HG03025 (cell line): ENCODE data around the gene FRMD4A.
"Not testable (repeated sequence)": the region's sequence is repeated elsewhere in the genome, so short reads cannot be mapped to it uniquely, and the experiment has no call there.

ENCODE experiments used
- ATAC-seq: cut with Tn5 transposase; IDR thresholded peaks from one replicate; pipeline ENCODE4 v1.9.1; 2021; ENCODE audit warnings: mild to moderate bottlenecking, moderate library complexity; ENCODE audit not compliant: unreplicated experiment, low FRiP score

FRMD4A gene

DNA sequence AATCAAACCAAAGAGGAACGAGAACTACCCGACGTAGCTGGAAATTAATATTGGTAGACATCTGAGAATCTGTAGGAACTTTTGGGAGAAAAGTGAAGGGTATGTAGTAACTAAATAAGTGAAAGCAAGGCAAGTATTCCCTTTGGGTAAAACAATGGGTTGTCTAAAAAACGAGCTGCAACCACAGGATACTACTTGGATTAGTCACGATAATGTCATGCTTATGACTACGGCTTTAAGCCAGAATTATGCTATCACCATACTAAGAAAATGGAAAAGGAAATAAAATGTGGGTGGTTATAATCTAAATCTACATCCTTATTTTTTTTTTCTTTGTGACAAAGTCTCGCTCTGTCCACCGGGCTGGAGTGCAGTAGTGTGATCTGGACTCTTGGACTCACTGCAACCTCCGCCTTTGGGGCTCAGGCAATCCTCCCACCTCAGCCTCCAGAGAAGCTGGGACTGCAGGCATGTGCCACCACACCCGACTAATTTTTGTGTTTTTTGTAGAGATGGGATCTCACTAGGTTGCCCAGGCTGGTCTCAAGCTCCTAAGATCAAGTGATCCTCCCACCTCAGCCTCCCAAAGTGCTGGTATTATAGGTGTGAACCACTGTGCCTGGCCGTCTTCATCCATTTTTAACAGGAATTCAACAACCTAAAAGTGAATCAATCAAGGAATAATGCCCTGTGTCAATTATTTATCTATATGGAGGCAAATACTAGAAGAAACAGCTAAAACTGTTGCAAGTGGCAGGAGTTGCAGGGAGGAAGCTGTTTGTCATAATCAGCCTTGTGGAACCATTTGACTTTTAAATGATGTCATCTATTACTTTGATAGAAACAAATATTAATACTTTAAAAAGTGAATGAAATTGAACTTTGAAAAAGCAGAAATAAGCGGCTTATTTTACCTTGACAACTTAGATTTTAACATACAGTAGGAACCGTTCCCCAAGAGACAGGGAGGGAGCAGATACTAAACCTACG lies 554.6 kb downstream of the FRMD4A start:
- ATAC-seq = no peak

DNA sequence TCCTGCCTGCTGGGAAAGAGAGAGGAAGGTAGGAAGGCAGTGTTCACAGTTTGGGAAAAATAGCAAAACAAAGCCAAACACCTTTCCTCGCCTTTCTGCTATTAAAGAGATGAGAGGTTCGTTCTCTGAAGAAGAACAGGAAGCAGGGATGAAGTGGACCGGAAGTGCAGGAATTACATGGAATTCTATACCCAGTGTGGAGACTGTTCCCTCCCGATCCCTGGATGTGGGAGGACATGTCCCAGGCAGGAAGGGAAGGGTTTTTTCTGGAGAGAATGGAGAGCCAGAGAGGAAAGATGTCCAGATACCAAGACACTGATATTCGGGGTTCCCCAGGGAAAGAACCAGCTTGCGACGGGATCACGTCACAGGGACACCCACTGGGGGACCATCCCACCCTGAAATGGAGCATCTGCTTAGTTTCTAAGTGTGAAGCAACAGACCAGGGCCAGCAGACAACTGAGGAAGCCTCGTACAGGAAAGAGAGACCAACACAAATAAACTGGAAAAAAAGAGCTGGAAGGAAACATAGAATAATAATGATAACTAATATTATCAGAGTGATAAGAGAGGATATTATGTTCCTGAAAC lies 556.3 kb downstream of the FRMD4A start:
- no peak for ATAC-seq

DNA sequence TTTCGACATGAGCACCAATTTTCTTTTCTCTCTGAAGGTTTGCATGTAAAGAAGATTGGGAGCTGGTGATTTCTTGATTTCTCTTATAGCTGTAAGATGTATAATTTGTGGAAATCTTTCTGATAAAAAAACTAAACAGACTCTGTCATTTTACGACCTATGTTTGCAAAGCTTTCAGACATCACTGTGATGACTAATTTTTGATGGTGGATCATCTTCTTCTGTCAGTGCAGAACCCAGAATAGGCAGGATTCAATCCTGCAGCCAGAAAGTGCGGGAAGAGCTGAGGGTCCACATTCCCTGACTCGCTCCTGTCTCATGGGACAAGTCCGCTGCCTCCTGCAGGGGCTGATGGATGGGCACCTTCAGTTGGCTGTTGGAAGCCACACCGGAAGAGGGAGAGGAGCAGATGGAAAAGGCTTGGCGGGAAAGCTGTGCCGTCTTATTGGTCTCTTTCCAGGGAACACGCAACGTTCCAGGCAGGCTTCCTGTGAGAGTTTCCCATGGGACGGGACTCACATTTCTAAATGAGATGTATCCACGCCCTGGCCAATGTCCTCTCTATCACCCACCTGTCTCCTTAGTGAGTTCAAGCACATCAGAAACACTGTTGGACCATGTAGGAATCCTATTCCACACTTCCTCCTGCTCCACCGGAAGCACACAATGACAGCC lies 557.1 kb downstream of the FRMD4A start:
- ATAC-seq = no peak

DNA sequence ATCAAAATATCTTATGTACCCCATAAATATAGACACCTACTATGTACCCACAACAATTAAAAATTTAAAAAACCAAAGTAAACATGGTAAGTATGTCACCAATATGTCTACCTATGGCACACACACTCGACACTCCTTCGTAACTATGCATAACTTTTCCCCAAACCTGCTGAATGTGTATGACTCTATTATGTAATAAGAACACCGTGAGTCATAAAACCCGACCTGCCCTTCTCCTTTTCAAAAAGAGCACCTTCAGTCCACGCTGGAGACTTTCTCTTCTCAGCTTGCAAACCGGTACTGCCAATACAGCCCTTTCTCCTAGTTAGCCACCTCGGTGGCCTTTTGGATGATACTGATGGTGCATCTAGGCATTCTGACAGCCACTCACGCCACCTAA lies 557.7 kb downstream of the FRMD4A start:
- no peak for ATAC-seq

DNA sequence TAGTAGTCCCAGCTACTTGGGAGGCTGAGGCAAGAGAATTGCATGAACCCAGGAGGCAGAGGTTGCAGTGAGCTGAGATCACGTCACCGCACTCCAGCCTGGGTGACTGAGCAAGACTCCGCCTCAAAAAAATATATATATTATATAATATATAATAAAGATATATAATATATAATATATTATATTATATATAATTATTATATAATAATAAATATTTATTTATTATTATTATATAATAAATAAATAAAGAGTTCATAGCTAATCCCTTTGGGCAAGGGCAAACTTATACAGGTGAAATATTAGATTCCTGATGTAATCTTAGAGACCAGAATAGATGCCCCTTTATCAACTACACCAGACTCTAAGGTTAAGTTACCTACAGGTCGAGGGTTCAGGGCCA lies 558.7 kb downstream of the FRMD4A start:
- no peak for ATAC-seq

DNA sequence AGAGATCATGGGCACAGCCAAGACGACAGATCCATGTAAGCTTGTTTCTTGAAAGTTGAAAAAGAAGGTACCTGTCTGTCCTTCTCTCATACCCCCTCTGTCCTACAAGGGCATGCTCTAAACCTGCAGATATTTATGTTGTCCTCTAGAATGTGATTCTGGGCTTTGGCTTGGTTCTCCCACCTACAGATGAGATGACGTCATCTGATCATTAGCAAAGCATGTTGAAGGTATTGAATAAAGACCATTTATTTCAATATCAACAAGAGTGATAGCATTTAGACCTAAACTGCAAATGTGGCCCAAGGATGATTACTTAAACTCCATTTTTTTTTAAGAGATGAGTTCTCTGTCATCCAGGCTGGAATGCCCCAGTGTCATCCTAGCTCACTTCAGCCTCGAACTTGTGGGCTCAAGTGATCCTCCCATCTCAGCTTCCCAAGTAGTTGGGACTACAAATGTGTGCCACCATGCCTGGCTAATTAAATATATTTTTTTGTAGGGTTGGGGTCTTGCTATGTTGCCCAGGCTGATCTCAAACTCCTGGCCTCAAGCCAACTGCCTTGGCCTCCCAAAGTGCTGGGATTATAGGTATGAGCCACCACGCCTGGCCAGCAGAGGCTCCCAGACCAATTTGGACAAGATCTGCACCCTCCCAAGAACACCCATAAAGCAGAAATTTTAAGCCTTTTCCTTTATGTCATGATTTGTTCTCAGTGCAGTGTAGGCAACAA lies 559.8 kb downstream of the FRMD4A start:
- ATAC-seq = no peak

DNA sequence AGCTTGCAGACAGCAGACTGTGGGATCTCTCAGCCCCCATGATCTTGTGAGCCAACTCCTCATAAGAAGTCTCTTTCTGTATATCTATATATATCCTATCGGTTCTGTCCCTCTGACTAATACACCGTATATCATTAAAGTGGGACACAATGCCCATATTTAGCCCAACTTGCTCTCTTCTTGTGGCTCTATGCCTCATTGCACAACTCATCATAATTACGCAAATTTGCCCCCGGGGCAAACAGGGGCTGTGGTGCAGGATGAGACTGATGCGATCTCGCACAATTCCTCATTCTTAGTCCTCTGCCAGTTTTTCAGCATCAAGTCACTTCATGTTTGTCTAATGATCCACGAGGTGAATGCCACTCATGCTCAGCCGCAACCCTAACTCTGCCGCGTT lies 560.8 kb downstream of the FRMD4A start:
- ATAC-seq = no peak

DNA sequence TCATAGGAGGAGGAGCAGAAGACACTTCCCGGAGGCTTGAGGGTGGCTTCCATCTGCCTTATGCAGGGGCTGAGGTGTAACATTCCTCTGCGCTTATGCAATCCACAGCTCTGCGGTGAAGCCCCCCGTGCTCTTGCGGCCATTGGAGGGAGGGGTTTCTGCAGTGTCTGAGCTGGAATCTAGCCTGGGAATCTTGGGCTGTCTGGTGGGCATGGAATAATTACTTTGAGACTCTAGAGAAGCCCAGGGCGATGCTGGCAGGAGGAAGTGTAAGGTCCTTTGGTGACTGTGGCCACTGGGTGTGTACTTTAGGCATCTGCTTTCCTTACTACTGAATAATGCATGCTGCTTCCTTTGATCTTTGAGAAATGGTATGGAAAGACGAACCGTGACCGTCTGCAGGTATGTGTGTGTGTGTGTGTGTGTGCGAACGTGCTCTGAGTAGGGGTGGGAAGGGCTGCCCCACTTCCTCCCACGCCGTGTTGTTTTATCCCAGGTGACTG lies 563.0 kb downstream of the FRMD4A start:
- no peak for ATAC-seq

DNA sequence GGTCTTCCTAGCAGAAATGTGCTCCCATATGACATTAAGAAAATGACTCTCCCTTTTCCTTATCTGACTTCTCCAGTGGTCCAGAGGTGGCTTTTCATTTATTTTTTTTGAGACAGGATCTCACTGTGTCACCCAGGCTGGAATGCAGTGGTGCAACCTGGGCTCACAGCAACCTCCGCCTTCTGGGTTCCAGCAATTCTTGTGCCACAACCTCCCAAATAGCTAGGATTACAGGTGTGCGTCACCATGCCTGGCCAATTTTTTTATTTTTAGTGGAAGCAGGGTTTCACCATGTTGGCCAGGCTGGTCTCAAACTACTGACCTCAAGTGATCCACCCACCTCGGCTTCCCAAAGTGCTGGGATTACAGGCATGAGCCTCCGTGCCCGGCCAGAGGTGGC lies 563.6 kb downstream of the FRMD4A start:
- ATAC-seq = not testable (repeated sequence)

DNA sequence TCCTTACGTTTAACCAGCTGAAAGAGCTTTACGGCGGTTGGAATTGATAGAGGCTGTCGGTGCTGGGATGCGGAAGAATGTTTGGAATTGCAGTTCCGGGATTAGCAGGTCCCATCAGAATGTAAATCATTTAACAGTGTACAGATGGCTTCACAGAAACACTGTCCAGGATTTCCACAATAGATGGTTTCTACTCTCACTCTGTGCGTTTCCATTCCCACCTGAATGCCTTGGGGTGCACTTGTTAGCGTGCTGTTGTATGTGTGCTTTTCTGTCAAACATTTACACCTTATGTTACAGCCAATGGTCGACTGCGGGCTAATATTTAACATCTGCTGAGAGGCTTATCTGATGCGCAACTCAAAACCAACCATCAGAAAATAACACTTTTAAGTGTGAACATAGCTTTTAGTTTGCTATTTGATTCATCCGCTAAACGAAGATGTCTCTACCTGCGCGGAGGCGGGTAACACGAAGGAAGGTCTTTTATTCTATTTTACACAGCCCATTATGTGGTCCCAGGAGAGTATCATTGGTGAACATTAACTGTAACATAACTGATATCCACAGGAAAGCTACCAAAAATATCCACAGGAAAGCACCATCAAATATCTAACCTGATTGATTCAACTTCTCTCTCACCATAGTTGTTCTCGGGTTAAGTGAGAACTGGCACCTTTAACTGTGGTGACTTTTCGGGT lies 564.9 kb downstream of the FRMD4A start:
- no peak for ATAC-seq

DNA sequence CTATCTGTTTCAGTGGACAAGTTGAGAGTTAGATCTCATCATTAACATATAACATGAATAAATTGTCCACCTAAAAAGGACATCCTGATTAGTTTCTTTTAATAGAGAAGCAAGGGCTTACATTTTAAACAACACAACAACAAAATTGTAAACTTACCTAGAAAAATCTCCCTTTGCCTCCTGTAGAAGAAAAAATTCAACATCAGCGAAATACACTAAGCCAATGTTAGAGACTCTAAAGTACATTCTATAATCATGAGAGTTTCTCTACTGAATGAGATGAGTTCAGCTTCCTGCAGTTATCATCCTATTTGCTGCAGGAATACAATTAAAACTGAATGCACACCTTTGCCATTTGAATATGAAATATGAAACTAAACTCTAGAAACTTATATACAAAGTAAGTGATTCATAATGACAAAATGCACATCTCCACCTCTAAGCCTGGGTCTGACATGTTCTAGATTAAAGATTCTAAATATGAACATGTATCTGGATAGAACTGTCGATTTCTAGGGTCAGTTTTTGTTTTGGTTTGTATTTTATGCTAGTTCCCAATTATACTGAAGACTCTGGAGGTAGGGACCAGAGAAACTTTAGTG lies 569.1 kb downstream of the FRMD4A start:
- ATAC-seq = no peak

DNA sequence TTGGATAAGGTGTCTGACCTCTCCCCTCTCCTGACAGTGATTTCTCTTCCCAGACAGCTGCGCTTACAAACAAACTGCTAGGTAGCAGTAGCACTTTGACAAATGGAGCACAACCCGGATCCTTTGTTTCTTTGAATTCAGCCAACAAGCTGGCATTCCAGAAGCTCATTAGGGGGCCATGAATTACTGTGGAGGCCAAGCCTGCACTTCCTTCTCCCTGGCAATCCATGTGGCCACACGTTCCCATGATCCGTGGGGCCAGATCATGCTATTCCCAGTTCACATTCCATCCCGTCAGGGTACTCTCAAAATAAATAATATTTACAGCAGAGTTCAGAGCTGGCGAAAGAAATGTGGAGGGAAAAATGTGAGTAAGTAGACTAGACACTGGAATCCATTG lies 571.6 kb downstream of the FRMD4A start:
- ATAC-seq = no peak

DNA sequence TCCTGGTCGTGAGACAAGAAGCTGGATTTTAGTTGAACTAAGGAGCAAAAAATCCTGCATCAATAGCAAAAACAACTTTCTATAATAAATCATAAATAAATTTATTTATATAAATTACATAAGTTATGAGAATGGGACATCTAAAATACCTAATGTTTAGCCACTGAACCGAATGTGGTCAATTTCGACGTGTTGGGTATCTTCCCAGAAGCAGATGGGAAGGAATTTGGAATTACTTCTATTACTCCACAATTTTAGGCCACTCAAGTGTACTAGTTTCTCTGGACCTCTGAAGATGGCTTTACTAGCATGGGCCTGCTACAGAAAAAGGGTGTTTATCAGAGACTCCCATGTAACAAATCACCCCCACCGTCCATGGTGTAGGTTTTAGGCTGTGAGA lies 572.0 kb downstream of the FRMD4A start:
- no peak for ATAC-seq

DNA sequence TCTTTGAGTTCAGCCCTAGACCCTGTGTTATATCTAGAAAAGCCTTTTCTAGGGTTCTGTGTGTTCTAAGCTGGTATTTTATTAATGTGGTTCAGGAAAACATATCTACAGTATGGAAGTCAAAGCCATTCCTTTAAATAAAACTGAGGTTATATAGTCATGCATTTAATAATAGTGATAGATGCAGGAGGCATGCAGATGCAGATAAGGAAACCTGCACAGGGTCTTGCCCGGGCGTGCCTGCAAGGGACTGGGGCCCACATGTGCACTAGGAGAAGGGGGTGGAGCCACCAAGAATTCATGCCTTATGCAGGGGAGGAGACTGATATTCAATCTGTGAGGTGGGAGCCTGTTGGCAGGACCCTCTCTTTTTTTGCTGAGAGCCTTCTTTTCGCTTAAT lies 572.4 kb downstream of the FRMD4A start:
- no peak for ATAC-seq

DNA sequence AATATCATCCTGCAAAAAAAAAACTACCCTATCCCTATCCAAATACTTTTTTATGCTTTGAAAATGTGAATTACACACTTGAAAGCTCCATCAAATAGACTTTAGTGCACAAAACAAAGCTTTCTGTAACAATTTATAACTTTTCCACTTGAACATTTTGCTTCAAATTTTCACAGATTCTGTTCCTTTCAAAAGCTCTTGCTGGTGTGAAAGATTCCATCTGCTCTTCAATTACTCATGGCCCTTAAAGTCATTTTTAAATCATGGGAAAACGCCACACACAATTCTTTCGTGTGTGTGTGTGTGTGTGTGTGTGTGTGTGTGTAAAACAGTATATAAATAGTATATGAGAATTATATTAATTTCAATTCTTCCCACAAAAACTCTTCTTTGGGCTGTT lies 576.4 kb downstream of the FRMD4A start:
- ATAC-seq = no peak

DNA sequence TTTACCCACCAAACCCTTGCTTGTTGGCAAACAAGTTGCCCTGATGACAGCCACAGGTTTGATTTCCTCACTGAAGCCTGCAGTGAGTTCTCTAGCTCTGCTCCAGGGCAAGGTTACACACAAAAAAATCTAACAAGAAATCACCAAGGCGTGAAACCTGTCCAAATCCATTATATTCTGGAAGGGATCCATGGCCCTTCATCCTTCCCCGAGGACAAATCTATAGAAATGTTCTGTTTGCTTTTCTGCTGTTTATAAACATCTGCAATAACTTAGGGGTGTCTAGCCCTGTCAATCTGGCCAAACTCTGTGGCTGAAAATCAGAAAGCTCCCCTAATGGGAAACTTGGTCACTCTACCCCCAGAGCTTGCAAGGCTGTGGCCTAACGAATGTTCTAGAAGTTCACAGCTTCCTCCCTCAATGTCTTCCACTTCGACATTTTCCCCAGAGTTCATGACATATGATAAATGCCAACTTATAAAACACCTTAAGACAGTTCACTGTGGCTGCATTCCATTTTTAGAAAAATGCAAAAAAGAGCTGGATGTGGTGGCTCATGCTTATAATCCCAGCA lies 579.4 kb downstream of the FRMD4A start:
- ATAC-seq = no peak

DNA sequence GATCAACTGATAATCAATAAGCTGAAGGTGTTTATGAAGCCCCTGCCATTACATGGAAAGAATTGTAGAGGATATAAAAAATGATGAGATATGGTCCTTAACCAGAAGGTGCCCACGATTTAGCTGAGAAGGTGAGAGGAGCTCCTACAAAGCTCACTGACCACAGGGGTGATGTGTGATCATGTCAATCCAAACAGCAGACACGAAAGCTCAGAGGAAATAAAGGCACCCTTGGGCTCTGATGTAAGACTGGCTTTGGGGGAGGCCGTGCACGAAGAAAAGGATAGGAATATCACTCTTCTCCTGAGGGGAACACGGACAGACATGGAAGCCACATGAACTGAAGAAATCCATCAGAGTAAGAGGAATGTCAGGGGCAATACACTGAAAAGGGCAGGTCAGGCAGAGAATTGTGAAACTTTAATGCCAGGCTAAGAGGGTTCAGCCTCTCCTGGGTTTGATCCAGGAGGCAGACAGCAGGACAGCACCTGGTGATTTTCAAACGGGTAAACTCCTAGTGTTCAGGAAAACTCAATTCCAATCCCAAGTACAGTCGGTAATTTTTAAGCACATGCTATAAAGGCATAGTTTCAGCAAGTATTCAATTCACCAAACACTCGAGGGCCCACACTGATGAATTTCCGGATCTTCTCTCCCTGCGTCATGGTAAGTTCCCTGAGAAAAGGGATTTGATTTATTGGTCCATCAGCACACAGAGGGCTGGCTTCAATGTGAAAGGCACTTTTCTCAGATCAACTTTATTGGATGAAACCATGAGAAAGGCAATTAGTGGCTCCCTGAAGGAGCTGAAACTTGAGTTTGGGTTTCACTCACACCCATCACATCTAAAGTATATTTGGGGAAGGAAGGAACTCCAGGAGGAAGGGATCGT lies 580.2 kb downstream of the FRMD4A start:
- no peak for ATAC-seq

DNA sequence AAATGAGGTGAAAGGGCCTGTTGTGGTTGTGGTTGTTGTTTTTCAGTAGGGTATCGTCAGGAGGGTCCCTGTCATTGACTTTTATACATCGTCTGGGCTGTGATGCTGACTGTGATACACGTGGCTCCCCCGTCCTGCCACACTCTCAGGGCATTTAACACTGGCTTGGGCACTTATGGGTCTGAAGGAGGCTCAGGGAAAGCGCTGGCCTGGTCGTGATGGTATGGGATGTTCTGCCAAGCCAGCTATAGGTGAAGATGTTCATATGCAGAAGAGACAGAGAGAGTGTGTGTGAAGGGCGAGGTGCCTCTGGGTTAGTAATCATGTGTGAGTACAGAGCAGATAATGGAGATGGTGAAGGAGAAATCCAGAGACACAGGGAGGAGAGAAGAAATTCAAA lies 585.5 kb downstream of the FRMD4A start:
- ATAC-seq = no peak
